Nasal cavity respiratory epithelium epithelial cell of viscerocranial mucosa (primary cell): Measurements from ENCODE around the gene CAMSAP2. TPM values are rescaled to one million over a fixed set of nuclear protein-coding genes. Genes with fewer than 3 reads are reported as not detected.

Experiments used
- total RNA-seq: library from RNA; depleted of rRNA; stranded (reverse); fragments of >200 nt; gene quantifications from 2 replicates; pipeline ENCODE4 v1.2.3, GENCODE V29; 2014

The CAMSAP2 gene, protein sequence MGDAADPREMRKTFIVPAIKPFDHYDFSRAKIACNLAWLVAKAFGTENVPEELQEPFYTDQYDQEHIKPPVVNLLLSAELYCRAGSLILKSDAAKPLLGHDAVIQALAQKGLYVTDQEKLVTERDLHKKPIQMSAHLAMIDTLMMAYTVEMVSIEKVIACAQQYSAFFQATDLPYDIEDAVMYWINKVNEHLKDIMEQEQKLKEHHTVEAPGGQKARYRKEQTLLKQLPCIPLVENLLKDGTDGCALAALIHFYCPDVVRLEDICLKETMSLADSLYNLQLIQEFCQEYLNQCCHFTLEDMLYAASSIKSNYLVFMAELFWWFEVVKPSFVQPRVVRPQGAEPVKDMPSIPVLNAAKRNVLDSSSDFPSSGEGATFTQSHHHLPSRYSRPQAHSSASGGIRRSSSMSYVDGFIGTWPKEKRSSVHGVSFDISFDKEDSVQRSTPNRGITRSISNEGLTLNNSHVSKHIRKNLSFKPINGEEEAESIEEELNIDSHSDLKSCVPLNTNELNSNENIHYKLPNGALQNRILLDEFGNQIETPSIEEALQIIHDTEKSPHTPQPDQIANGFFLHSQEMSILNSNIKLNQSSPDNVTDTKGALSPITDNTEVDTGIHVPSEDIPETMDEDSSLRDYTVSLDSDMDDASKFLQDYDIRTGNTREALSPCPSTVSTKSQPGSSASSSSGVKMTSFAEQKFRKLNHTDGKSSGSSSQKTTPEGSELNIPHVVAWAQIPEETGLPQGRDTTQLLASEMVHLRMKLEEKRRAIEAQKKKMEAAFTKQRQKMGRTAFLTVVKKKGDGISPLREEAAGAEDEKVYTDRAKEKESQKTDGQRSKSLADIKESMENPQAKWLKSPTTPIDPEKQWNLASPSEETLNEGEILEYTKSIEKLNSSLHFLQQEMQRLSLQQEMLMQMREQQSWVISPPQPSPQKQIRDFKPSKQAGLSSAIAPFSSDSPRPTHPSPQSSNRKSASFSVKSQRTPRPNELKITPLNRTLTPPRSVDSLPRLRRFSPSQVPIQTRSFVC (N-terminal part only)
- 115 and 129 TPM in 2 replicates for total RNA-seq

DNA sequence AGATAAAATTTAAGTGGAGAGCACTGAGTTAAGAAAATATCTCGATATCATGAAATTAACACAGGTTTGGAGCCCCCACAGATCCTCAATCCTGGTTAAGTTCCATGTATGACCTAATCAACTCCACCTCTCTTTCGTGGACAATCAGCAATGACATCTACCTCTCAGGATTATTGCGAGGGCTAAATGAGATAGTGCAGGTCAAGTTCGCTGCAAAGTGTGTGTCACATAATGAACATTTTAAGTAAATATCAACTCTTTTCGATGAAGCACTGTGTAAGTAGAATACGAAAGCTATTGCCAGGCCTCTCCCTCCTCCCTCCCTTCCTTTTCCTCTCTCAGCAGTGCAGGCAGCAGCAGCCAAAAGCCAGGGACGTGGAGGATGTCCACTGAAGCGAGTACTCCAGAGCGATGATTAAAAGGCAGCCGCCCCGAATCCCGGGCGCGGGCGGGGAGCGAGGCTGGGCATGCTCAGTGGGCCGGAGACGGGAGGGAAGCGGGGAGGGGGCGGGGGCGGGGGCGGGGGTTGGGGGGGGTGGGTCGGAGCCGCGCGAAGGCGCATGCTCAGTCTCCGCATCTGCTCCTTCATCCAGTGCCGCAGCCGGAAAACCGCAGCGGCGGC lies at the start of gene CAMSAP2:
CAMSAP2 (plus strand) TSS at position 567 of the 622 bp plus-strand sequence. CDS start 935 bp downstream, outside the sequence.

DNA sequence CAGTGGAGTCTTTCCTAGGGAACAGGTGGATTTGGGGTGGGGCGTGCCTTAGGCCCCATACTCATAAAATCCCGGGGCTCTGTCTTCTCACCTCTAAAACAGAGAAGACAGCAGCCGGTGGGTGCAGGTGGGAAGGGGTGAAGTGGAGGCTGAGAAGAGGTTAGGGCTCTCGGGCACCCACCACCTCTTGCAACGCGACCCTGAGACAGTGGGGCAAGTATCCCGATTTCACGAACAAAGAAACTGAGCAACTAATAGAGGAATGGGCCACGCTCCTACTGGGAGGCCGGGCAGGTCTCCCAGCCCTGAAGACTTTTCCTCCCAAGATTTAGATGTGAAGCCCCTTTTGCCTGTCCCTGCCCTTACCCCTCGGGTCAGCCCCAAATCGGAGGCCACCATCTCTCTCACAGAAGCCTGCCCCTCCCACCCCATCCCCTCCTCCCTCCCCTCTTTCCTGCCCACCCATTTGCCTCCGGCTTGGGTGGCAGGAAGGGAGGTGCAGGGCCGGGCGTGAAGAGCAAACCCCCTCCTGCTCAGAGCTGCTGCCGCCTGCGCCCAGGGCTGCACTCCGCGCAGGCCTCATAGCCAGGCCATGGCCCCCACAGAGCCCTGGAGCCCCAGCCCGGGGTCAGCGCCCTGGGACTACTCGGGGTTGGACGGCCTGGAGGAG lies 133.9 kb downstream of the CAMSAP2 start, which contains the start of gene GPR25:
GPR25 (plus strand) TSS at position 536 of the 670 bp plus-strand sequence; CDS start at position 593, 57 bp downstream.

DNA sequence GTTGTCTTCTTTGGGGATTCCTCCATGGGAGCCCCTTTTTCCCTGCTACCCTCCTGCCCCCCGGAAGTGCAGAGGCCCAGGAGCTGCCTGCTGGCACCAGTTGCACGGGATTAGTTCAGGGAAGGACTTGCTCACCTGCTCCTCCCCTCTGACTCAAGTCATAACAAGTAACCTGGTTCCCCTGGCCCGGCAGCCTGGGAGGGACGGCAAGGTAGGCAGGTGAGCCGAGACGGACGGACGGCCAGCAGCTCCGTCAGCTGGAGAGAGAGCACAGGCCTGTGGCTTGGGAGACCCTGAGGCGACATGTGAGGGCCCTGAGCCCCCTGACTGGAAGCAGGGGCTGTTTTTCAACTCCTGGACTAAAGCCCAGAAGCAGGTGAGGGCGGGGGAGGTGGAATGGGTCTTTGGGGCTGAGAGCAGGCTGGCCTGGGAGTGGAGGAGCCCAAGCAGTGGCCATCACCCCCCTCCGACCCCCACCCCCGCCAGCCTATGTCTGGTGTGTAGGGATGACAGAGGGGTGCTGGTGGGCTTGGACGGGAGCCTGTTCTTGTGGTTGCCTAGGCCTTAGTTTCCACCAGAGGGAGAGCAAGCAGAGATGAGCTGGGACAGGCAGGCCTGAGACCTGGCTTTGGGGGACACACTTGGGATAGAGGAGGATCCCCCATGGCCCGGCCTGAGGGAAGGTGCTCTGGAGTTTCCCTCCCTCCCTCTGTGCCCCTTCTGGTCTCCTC lies 156.2 kb downstream of the CAMSAP2 start, which contains the start of gene INAVA:
INAVA (plus strand) TSS at position 189 of the 731 bp plus-strand sequence. CDS start 3,501 bp downstream, outside the sequence.

Other genes with a start within 250 kb of the CAMSAP2 start
- 0.43 and 1.0 TPM in 2 replicates for gene KIF14, start 118.1 kb upstream of the CAMSAP2 start, total RNA-seq
- gene DDX59, start 69.0 kb upstream of the CAMSAP2 start, total RNA-seq, result 13.1 and 18.8 TPM in 2 replicates
- gene GPR25, start 134.1 kb downstream of the CAMSAP2 start, total RNA-seq, result not detected in 2 replicates
- 34.2 and 77.3 TPM in 2 replicates for gene INAVA, start 156.0 kb downstream of the CAMSAP2 start, total RNA-seq